Fibroblast of skin of right biceps (primary cell): ENCODE results near the gene AFF3.
"Not testable (repeated sequence)": the region's sequence is repeated elsewhere in the genome, so short reads cannot be mapped to it uniquely, and the experiment has no call there.

Experiments used
- DNase-seq: peaks from one replicate; pipeline ENCODE4 v3.0.0-alpha.2; 2013

The AFF3 gene

GRCh38 chr2:99959261-99960014 lies 183.0 kb downstream of the AFF3 start:
- no peak for DNase-seq

GRCh38 chr2:99957332-99958133 lies 184.9 kb downstream of the AFF3 start:
- DNase-seq: peak; percentile 75

DNA sequence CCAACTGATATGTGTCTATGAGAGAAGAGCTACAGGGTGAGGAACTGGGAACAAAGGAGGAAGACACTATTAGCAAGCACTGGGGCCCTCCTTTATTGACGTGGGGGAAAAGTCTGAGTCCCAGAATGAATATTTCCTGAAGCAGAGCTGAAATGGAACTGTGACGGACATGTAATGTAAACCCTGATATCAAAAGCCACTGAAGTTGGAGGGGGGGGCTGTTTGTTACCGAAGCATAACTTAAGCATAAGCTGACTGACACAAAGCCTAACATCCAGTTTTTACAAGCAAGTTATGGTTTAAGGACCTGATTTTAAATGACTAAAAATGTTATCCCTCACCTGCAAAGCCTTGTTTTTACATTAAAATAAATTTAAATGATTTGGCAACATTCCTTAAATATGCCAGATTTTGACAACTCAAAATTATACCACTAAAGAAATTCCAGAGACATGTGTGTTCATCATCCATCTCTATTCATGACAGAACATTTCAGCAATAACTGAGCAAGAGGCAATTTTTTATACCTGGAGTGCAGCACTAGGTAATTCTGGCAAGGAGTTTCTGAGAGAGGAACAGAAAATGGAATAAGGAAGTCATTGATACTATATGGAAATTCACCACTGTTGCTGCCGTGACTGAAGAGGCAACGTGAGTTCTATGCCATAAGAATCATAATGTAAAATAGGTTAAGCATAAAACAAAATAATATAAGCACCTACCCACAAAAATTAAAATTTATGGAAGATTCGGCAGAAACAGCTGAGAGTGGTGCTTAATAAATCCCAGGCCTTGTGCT lies 186.0 kb downstream of the AFF3 start:
- DNase-seq: no peak

GRCh38 chr2:99953750-99954149 lies 188.6 kb downstream of the AFF3 start:
- DNase-seq: no peak

DNA sequence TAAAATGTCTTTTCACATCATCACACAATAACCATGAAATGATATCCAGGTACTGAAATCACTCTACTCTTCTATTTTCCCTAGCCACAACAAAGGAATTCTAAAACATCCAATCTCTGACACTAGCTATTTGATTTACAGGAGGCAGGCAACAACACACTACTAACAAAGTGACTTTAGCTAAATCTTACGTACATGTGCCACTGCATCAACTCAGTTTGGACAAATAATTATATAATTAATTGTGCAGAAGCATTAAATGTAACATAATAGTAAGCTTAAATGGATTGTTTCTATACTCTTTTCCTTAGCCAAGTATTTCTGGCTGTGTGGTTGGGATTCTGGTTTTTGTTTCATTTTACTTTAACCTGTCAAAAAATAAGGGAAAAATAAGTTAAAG lies 192.4 kb downstream of the AFF3 start:
- no peak for DNase-seq

DNA sequence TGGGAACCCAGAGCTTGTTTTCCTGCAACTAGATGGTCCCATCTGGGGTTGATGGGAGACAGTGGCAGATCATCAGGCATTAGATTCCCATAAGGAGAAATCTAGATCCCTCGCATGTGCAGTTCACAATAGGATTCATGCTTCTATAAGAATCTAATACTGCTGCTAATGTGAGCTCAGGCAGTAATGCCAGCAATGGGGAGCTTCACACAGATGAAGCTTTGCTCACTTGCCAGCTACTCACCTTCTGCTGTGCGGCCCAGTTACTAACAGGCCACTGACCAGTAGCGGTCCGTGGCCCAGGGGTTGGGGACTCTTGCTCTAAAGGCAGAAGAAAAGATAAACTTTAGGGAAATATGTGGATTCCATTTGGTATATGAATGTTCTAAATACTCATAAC lies 192.9 kb downstream of the AFF3 start:
- no peak for DNase-seq

DNA sequence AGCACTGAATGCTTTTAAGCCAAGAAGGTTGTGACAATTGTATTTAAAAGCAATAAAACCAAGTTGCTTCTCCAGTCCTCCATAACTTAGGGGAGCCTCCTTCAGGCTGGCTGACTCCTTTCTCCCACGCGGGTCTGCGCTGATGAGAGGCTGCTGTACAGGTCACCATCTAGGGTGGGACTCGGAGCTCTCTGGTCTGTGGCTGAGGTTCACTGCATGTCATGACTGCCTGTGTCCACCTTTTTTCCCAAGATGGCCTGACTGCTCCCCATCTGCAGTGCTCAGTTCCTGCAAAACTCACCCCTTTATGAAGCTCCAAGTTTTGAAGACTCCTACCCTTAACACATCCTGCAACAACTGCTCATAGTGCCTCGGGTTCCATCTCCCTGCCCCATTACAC lies 194.4 kb downstream of the AFF3 start:
- no peak for DNase-seq

- DNase-seq: not testable (repeated sequence)
Measured at GRCh38 chr2:99947366-99947765, 195.0 kb downstream of the AFF3 start.

DNA sequence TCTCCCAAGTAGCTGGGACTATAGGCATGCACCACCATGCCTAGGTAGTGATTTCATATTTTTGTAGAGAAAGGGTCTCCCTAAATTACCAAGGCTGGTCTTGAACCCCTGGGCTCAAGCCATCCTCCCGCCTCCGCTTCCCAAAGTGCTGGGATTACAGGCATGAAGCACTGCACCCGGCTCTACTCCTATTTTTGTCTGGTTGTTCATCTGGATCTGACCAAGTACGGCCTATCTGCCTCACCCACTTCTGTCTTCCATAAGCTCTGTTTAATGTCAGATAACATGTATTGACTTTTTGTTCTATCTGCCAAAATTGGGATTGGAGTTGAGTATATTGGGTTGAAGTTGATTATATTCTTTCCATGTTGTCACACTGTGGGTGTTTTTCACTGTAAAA lies 198.4 kb downstream of the AFF3 start:
- no peak for DNase-seq

DNA sequence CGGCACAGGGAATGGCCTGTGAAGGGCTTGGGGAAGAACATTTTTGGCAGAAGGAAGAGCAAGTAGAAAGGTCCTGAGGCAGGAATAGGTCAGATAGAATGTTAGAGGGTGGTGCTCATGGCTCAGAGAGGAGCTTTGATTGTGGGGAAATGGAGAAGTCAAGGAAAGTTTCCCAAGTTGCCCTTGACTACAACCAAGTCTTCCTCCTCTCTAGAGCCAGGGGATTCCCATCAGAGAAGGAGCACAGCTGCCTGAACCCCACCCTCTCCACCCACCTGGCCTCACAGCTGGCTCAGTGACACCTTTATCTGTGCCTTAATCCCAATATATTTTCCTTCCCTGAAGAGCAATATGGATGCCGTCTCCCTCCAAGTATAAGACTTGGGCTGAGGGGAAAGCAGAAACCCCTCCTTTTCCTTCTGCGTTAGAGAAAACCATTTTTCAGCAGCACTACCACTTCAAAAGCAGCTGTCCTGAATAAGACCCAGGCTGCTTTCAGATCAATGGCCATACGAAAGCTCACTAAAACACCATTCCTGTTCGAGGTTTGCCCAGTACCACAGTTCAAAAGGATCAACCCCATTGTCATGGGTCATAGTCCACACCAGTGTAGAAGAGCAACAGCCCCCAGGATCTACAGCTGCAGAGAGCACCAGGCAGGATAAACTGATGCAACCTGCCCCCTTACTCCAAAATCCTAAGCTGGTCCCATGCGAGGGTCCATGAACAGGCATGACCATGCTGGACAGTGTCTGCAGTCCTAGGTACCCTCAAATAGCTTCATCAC lies 199.6 kb downstream of the AFF3 start:
- DNase-seq: no peak

DNA sequence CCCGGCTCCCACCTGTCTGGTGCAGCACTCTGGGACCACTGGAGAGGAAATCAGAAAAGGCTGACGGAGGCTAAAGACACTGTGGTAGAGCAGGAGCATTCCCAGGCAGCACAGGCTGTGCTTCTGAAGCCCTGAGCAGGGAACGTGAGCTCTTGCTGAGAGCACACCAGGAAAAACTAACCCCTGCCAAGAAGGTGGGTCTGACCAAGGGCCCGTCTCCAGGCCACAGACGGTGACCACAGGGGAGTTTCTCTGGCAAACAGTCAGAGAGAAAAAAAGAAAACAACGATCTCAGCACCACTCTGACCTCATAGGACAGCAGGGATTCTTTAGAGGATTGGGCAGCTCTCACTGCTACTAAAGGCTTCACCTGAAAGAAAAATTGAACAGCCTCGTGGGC lies 201.4 kb downstream of the AFF3 start:
- DNase-seq: peak; percentile 66

GRCh38 chr2:99939135-99939534 lies 203.3 kb downstream of the AFF3 start:
- no peak for DNase-seq

- no peak for DNase-seq
Measured at GRCh38 chr2:99938250-99938649, 204.1 kb downstream of the AFF3 start.

GRCh38 chr2:99936065-99936464 lies 206.3 kb downstream of the AFF3 start:
- no peak for DNase-seq

DNA sequence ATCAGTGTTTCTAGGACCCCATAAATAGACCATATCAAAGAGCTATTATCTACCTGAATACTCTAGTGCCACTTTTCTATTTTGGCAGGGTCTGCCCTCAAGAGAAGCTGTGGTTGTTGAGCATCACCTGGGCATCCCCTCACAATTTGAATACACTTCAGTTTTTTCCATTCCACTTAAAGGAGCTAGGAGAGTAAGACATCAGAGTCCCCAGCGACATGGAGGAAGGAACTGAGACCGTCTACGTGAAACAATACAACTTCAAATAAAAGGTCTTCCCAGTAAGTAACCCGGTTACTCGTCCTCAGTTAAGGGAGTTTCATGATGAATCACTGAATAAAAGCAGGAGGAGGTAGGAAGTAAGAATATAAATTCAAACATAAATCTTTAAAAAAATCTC lies 206.7 kb downstream of the AFF3 start:
- no peak for DNase-seq

GRCh38 chr2:99933894-99934650 lies 208.3 kb downstream of the AFF3 start:
- DNase-seq: no peak

DNA sequence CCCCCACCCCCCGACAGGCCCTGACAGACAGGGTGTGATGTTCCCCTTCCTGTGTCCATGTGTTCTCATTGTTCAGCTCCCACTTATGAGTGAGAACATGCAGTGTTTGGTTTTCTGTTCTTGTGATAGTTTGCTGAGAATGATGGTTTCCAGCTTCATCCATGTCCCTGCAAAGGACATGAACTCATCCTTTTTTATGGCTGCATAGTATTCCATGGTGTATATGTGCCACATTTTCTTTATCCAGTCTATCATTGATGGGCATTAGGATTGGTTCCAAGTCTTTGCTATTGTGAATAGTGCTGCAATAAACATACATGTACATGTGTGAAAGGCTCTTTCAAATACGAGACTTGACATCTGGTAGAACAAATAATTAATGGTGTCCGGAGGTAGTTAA lies 208.9 kb downstream of the AFF3 start:
- not testable (repeated sequence) for DNase-seq

DNA sequence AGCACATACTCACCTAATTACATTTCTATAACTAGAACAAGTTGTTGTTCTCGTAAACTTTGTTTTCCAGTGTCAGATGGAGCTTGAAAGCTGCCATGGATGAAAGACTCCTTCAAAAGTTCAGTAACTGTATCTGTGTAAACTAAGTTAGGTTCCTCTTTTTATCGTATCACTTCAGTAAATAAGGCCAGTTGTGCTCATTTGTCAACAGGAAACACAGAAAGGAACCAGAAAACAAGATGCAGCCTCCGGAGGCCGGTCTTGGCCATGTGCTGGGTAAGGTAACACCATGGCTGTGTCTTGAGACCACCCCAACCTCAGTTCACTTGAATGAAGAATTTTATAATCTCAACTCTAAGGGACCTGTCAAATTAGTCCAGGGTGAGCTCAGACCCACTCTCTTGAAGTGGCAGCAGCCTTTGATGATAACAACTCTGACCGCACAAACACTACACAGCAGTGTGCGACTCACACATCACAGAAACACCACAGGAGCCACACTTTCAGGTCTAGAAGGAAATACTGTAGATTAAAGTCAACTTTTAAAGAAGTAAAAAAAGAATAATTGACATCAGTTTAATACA lies 213.8 kb downstream of the AFF3 start:
- DNase-seq: no peak

DNA sequence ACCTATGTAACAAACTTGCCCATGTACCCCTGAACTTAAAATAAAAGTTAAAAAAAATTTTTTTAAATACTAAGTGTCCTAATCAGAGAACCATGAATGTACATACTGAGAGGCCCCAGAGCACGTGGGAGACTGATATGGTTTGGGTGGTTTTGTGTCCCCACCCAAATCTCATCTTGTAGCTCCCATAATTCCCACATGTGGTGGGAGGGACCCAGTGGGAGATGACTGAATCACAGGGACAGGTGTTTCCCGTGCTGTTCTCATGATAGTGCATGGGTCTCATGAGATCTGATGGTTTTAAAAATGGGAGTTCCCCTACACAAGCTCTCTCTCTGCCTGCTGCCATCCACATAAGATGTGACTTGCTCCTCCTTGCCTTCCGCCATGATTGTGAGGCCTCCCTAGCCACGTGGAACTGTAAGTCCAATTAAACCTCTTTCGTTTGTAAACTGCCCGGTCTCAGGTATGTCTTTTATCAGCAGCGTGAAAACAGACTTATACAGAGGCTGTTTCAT lies 214.6 kb downstream of the AFF3 start:
- DNase-seq: not testable (repeated sequence)

DNA sequence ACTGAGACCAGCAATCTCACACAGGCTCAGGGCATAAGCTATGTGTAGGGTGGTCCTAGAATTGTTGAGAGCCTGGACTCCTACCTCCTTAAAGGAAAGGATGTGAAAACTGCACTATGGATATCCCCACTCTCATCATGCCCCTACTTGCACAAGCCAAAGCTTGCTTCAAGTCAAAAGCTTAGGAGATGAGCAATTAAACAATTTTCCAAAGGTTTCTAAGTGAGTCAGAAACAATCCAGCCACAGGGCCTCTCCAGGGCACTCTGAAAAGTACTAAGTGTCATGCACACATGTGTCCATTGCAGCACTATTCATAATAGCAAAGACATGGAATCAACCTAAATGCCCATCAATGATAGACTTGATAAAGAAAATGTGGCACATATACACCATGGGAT lies 215.4 kb downstream of the AFF3 start:
- DNase-seq: peak; percentile 70

DNA sequence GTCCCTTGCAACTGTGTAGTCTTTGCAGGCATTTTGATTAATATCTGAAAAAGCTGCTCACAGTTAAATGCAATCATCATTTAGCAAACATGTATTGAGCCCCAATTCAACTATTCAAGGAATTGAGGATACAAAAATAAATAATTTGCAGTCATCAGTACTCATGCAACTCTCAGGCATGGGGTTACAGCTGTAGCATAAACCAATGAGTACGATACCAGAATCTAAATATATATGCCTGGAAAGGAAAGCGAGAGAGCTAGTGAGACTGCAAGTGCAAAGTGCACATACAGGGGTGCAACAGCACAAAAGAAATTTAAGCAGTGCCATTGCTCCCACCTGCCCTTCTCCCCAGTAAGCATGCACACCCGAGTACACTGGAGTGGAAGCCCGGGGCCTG lies 216.4 kb downstream of the AFF3 start:
- no peak for DNase-seq
